ENCODE results near the gene FCRL3. TPM values are rescaled to one million over a fixed set of nuclear protein-coding genes. Genes with fewer than 3 reads are reported as not detected.

FCRL3 gene
- total and polyA plus RNA-seq, 8 donors, result 0.17 to 0.84 (median 0.53) TPM

- H3K9me3 ChIP-seq, result no peaks in the 10 kb centered on the region
- ATAC-seq, result no peak
- no peak for DNase-seq
Observed at GRCh38 chr1:157732755-157733154, 32.2 kb upstream of the FCRL3 start.

GRCh38 chr1:157725221-157725577, 24.6 kb upstream of the FCRL3 start:
- no peak for DNase-seq
- intact Hi-C loops (cut with DNase I), result no loop called here
- no peak for TF ChIP-seq CTCF (IDR thresholded peaks at IDR 0.05)
- H3K4me3 ChIP-seq, result no peak overlapping the region
- no peaks in the 10 kb centered on the region for H3K4me1 ChIP-seq
- no peaks in the 10 kb centered on the region for H3K27me3 ChIP-seq
- no peak for ATAC-seq
- no peak overlapping the region for H3K27ac ChIP-seq
- H3K36me3 ChIP-seq, result no peaks in the 10 kb centered on the region
- peaks cover 0 to 15% of the 10 kb centered on the region in 2 donors for H3K9me3 ChIP-seq

More at GRCh38 chr1:157732755-157733154, 32.2 kb upstream of the FCRL3 start:
- no peaks in the 10 kb centered on the region for H3K4me1 ChIP-seq
- H3K36me3 ChIP-seq, result no peaks in the 10 kb centered on the region
- TF ChIP-seq CTCF (IDR thresholded peaks at IDR 0.05), result no peak
- intact Hi-C loops (cut with DNase I), result no loop called here
- H3K27me3 ChIP-seq, result no peaks in the 10 kb centered on the region
- no peak overlapping the region for H3K4me3 ChIP-seq
- no peak overlapping the region for H3K27ac ChIP-seq

GRCh38 chr1:157724537-157725220, 24.1 kb upstream of the FCRL3 start:
- Histone ChIP-seq H3K4me1 (no peaks in the 10 kb centered on the region), H3K4me3 (no peak overlapping the region), H3K36me3 (no peaks in the 10 kb centered on the region), H3K9me3 (peaks cover 0 to 15% of the 10 kb centered on the region in 2 donors), H3K27me3 (no peaks in the 10 kb centered on the region), H3K27ac (no peak overlapping the region)
- no peak for TF ChIP-seq CTCF (IDR thresholded peaks at IDR 0.05)
- ATAC-seq (no peak), DNase-seq (no peak)
- intact Hi-C loops (cut with DNase I), result no loop called here

- Histone ChIP-seq H3K36me3 (no peaks in the 10 kb centered on the region), H3K9me3 (peaks cover 0 to 15% of the 10 kb centered on the region in 2 donors), H3K4me1 (no peaks in the 10 kb centered on the region), H3K27me3 (no peaks in the 10 kb centered on the region), H3K4me3 (no peak overlapping the region), H3K27ac (no peak overlapping the region)
- TF ChIP-seq CTCF (IDR thresholded peaks at IDR 0.05), result no peak
- DNase-seq (no peak), ATAC-seq (no peak)
- intact Hi-C loops (cut with DNase I), result no loop called here
Observed at GRCh38 chr1:157723157-157723556, 22.6 kb upstream of the FCRL3 start.

GRCh38 chr1:157721985-157722384, 21.4 kb upstream of the FCRL3 start:
- ATAC-seq (no peak), DNase-seq (no peak)
- intact Hi-C loops (cut with DNase I), result no loop called here
- Histone ChIP-seq H3K4me3 (no peak overlapping the region), H3K27me3 (no peaks in the 10 kb centered on the region), H3K27ac (no peak overlapping the region), H3K36me3 (no peaks in the 10 kb centered on the region), H3K9me3 (peaks cover 0 to 15% of the 10 kb centered on the region in 2 donors), H3K4me1 (no peaks in the 10 kb centered on the region)
- no peak for TF ChIP-seq CTCF (IDR thresholded peaks at IDR 0.05)

Data from left lung (tissue), 10 donors.